Erythroblast (primary cell): ENCODE data around the gene MSL2.
"Not testable (repeated sequence)": the region's sequence is repeated elsewhere in the genome, so short reads cannot be mapped to it uniquely, and the experiment has no call there.

ENCODE experiments used
- GATA1 ChIP-seq: IDR thresholded peaks from 2 replicates; pipeline ENCODE4 v1.6.1; 2011; ENCODE audit warnings: low read depth, mild to moderate bottlenecking, control low read depth, low read length, moderate library complexity
- POLR2A ChIP-seq: IDR thresholded peaks from 2 replicates; pipeline ENCODE4 v1.6.1; 2011; ENCODE audit warnings: mild to moderate bottlenecking, low read length

- TF ChIP-seq POLR2A, GATA1: not testable (repeated sequence)
Measured at GRCh38 chr3:136192195-136192594, 3.9 kb downstream of the MSL2 start.
